ENCODE results near the gene SLC2A9. TPM values are rescaled to one million over a fixed set of nuclear protein-coding genes. Genes with fewer than 3 reads are reported as not detected.

Gene SLC2A9
- total RNA-seq, 1 donor from 2014 or later = 2.0 TPM

DNA sequence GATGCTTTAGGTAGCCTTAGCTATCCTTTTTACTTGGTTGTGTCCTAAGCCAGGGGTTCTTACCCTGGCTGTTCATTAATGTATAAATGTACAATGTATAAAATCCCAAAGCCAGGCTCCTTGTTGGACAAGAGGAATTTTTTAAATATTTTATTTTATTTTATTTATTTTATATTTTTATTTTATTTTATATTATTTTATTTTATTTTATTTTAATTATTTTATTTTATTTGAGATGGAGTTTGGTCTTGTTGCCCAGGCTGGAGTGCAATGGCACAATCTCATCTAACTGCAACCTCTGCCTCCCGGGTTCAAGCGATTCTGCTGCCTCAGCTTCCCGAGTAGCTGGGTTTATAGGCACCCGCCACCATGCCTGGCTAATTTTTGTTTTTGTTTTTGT is 8.1 kb upstream of the SLC2A9 start:
- TF ChIP-seq, protein P1, sequence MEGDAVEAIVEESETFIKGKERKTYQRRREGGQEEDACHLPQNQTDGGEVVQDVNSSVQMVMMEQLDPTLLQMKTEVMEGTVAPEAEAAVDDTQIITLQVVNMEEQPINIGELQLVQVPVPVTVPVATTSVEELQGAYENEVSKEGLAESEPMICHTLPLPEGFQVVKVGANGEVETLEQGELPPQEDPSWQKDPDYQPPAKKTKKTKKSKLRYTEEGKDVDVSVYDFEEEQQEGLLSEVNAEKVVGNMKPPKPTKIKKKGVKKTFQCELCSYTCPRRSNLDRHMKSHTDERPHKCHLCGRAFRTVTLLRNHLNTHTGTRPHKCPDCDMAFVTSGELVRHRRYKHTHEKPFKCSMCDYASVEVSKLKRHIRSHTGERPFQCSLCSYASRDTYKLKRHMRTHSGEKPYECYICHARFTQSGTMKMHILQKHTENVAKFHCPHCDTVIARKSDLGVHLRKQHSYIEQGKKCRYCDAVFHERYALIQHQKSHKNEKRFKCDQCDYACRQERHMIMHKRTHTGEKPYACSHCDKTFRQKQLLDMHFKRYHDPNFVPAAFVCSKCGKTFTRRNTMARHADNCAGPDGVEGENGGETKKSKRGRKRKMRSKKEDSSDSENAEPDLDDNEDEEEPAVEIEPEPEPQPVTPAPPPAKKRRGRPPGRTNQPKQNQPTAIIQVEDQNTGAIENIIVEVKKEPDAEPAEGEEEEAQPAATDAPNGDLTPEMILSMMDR (conservative IDR thresholded peaks at IDR 0.05; ENCODE audit: low read depth, low read length) = no peak
- DNase-seq (ENCODE audit: low read depth) = no peak
- H3K4me3 ChIP-seq (ENCODE audit: low read depth, low read length) = no peak overlapping the region

DNA sequence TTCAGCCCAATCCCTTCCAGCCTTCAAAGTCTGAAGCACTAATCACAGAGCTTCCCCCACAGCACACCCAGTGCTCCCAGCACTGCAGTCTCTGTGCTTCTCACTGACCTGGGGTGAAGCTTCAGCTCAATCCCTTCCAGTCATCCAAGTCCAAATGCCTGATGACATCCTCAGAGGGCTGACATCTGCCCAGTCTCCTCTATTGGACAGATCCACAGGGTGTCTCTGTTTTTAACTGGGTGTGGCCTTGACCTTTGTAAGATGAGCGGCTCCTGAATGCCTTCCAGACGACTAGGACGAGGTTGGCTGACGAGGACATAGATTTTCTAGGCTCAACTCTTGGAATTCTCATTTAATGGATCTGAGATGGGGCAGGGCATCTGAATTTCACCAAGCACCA is 7.6 kb upstream of the SLC2A9 start:
- TF ChIP-seq, protein P1 (conservative IDR thresholded peaks at IDR 0.05; ENCODE audit: low read depth, low read length) = no peak
- no peak overlapping the region for H3K4me3 ChIP-seq (ENCODE audit: low read depth, low read length)

DNA sequence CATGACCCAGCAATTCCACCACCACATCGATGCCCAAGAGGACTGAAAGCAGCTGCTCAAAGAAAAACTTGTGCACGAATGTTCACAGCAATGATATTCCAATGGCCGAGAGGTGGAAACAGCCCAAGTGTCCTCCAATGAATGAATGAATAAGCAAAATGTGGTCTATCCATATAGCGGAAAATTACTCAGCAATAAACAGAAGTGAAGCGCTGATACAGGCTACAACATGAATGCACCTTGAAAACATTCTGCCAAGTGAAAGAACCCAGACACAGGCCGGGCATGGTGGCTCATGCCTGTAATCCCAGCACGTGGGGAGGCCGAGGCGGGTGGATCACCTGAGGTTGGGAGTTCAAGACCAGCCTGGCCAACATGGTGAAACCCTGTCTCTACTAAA is 5.2 kb upstream of the SLC2A9 start:
- no peak overlapping the region for H3K4me3 ChIP-seq (ENCODE audit: low read depth, low read length)
- no peak for DNase-seq (ENCODE audit: low read depth)
- TF ChIP-seq, protein P1 (conservative IDR thresholded peaks at IDR 0.05; ENCODE audit: low read depth, low read length) = no peak

More for the DNA sequence above, 7.6 kb upstream of the SLC2A9 start:
- no peak for DNase-seq (ENCODE audit: low read depth)

DNA sequence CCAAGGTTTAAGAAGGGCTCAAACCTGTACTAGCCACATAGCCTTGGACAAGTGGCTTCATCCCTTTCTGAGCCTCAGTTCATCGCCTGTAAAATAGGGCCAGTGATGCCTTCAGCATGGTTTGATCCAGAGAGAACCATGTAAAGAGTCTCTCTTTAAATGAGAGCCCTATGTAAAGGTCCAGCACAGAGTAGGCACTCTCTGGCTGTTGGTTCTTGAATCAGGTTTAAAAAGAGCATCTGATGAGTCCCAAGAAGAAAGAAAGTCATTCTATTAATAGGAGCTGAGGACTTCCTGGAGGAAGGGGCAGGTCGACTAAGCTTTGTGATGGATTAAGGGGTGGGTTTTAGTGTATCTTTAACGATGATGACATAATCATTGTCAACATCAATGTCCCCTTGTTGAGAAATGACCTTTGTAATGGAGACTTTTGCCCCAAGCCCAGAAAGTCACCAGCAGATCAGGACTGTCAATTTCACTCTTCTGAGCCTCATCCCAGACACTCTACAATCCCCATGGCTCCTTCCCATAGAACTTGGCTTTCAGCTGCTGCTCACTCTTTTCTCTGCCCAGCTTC is 4.0 kb upstream of the SLC2A9 start:
- DNase-seq (ENCODE audit: low read depth) = no peak
- H3K4me3 ChIP-seq (ENCODE audit: low read depth, low read length) = no peak overlapping the region
- TF ChIP-seq, protein P1 (conservative IDR thresholded peaks at IDR 0.05; ENCODE audit: low read depth, low read length) = no peak

DNA sequence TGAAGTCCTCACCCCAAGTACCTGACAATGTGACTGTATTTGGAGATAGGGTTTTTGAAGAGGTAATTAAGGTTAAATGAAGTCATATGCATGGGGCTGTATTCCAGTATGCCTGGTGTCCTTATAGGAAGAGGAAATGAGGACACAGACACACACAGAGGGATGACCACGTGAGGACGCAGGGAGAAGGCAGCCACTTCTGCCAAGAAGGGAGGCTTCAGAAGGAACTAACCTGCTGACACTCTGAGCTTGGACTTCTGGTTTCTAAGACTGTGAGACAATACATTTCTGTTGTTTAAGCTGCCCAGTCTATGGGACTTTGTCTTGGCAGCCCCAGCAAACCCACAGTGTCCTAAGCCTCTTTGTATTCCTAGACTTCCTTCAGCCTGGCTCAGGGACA is 3.0 kb upstream of the SLC2A9 start:
- H3K4me3 ChIP-seq (ENCODE audit: low read depth, low read length) = no peak overlapping the region
- no peak for DNase-seq (ENCODE audit: low read depth)
- TF ChIP-seq, protein P1 (conservative IDR thresholded peaks at IDR 0.05; ENCODE audit: low read depth, low read length) = no peak

DNA sequence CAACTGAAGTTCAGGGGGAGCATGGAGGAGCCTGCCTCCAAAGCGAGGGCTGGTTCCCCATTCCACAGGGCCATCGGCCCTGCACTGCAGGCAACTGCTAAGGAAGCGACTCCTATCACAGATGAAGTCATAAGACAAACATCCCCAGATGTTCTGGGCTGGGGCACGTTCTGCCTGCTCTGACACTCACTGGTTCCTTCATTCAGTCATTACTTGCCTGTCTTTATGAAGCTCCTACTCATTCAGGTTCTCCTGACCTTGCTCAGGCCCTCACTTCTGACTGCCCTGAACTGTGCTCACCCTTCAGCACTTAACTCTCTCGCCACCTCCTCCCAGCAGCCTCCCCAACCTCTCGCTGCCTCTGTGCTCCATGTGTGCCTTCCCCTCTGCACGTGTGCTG is 2.5 kb upstream of the SLC2A9 start:
- no peak overlapping the region for H3K4me3 ChIP-seq (ENCODE audit: low read depth, low read length)
- DNase-seq (ENCODE audit: low read depth) = no peak
- TF ChIP-seq, protein P1 (conservative IDR thresholded peaks at IDR 0.05; ENCODE audit: low read depth, low read length) = no peak

DNA sequence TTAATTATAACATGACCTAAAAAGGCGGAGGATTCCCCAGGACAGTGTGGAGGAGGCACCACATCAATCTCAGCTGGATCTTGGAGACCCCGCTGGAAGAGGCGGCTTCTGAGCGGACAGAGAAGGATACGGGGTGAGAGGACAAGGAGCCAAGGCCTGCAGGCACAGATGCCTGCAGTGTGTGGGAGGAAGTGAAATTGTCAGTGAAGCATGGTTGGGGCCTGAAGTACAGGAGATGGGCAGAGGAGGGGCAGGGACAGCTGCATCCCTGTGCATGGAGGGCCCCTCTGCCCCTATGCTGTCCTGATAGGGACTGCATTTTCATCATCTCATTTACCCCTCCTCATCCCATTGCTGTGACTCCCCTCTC is 1.7 kb upstream of the SLC2A9 start:
- TF ChIP-seq, protein P1 (conservative IDR thresholded peaks at IDR 0.05; ENCODE audit: low read depth, low read length) = no peak

More for the DNA sequence above, 1.7 kb upstream of the SLC2A9 start:
- no peak overlapping the region for H3K4me3 ChIP-seq (ENCODE audit: low read depth, low read length)
- no peak for DNase-seq (ENCODE audit: low read depth)
